GM12878 (cell line): ENCODE results near the gene RXFP4. TPM values are rescaled to one million over a fixed set of nuclear protein-coding genes. Genes with fewer than 3 reads are reported as not detected.
A peak's percentile ranks its signal among the peaks of the same experiment; 100 is the strongest.

Experiments
- ATAC-seq: fragments of 200-7000 bp; cut with Tn5 transposase; 3 replicates; pipeline ENCODE4 v1.9.1; 2020; ENCODE audit warnings: mild to moderate bottlenecking, moderate library complexity
- BruUV-seq: library from RNA; stranded (reverse); fragments of 400-500 nt; replicated peaks from 2 replicates; lab custom pipeline; 2021; lab: Mats Ljungman, UMichigan
- CTCF ChIA-PET: fragments of 300-600 bp; sonication (Branson Sonifier 250); formaldehyde crosslinking; extraction: SDS; loops from one replicate; lab custom pipeline; 2021; ENCODE audit warnings: inconsistent platforms; lab: Yijun Ruan, JAX
- POLR2A ChIA-PET: fragments of 350-600 bp; formaldehyde crosslinking; extraction: SDS; loops from one replicate; lab custom pipeline; 2021; ENCODE audit warnings: inconsistent platforms; lab: Charles Lee
- RAD21 ChIA-PET: fragments of 300-600 bp; sonication (Branson Sonifier 250); formaldehyde crosslinking; loops from one replicate; lab custom pipeline; 2023; ENCODE audit warnings: antibody characterized with exemption; ENCODE audit not compliant: unreplicated experiment; lab: Charles Lee
- SMC1A ChIA-PET: fragments of 300-600 bp; sonication (Branson Sonifier 250); formaldehyde crosslinking; loops from one replicate; lab custom pipeline; 2023; ENCODE audit not compliant: unreplicated experiment, uncharacterized antibody; lab: Charles Lee
- DNase-seq: peaks from one replicate; pipeline ENCODE4 v3.0.0-alpha.2; 2011; ENCODE audit warnings: low read depth, low spot score
- FAIRE-seq: peaks from 3 replicates; lab custom pipeline; 2011; peaks lifted over from hg19 to GRCh38; lab: Jason Lieb, UNC
- H2AFZ ChIP-seq: 2 replicates; pipeline ENCODE4 v1.6.0; 2011; ENCODE audit warnings: low read depth, low read length, control low read depth; ENCODE audit not compliant: control insufficient read depth
- H3K27ac ChIP-seq: 2 replicates; pipeline ENCODE4 v1.5.1; 2011; ENCODE audit warnings: control low read depth; ENCODE audit not compliant: control insufficient read depth, insufficient read depth
- H3K27me3 ChIP-seq, 2 experiments: replicated peaks in 1 of 2; 2 replicates each; pipeline versions ENCODE4 v1.6.0 to v1.6.1; 2011; ENCODE audit warnings: low read length in 1 of 2; ENCODE audit not compliant: control insufficient read depth in 2 of 2, insufficient read depth in 2 of 2
- H3K36me3 ChIP-seq, 2 experiments: 2 replicates each; pipeline ENCODE4 v1.5.1; 2011; ENCODE audit warnings: low read length in 1 of 2; ENCODE audit not compliant: control insufficient read depth in 2 of 2, insufficient read depth in 2 of 2
- H3K4me1 ChIP-seq: 2 replicates; pipeline ENCODE4 v1.6.1; 2011; ENCODE audit warnings: mild to moderate bottlenecking, low read length, moderate library complexity, mixed read lengths; ENCODE audit not compliant: control insufficient read depth, insufficient read depth
- H3K4me2 ChIP-seq: 2 replicates; pipeline ENCODE4 v1.6.0; 2011; ENCODE audit warnings: control low read depth; ENCODE audit not compliant: control insufficient read depth, insufficient read depth
- H3K4me3 ChIP-seq: fragments of 200-600 bp; sonication (generic); 2 replicates; pipeline ENCODE4 v1.5.1; 2016
- H3K79me2 ChIP-seq: 2 replicates; pipeline ENCODE4 v1.6.0; 2011; ENCODE audit warnings: low read length; ENCODE audit not compliant: control insufficient read depth, insufficient read depth
- H3K9ac ChIP-seq: 2 replicates; pipeline ENCODE4 v1.8.0; 2011; ENCODE audit warnings: low read length, control low read depth, mixed read lengths; ENCODE audit not compliant: control insufficient read depth, insufficient read depth
- H3K9me3 ChIP-seq: replicated peaks from 3 replicates; pipeline ENCODE4 v1.5.1; 2011; ENCODE audit warnings: mild to moderate bottlenecking, low read length; ENCODE audit not compliant: control insufficient read depth, insufficient read depth
- H4K20me1 ChIP-seq: 2 replicates; pipeline ENCODE4 v1.6.0; 2011; ENCODE audit not compliant: control insufficient read depth, insufficient read depth
- BCL11A ChIP-seq: IDR thresholded peaks from 2 replicates; pipeline ENCODE4 v1.6.1; 2011; ENCODE audit warnings: low read depth, low read length
- CBX5 ChIP-seq: sonication (generic); IDR thresholded peaks from 2 replicates; pipeline ENCODE4 v1.6.1; 2016; ENCODE audit warnings: low read depth, moderate library complexity, mild to moderate bottlenecking, inconsistent platforms
- CREB1 ChIP-seq: IDR thresholded peaks from 2 replicates; pipeline ENCODE4 v1.6.1; 2012; ENCODE audit warnings: low read depth, mild to moderate bottlenecking, inconsistent platforms
- ESRRA ChIP-seq: IDR thresholded peaks from 2 replicates; pipeline ENCODE4 v1.6.1; 2012; ENCODE audit warnings: mild to moderate bottlenecking, low read length, improper control_type of control experiment
- FOXM1 ChIP-seq: IDR thresholded peaks from 2 replicates; pipeline ENCODE4 v1.6.1; 2012; ENCODE audit warnings: low read depth, mild to moderate bottlenecking, inconsistent platforms, low read length, moderate library complexity
- NR2C2 ChIP-seq: IDR thresholded peaks from 2 replicates; pipeline ENCODE4 v1.6.1; 2011; ENCODE audit warnings: borderline replicate concordance, low read depth; ENCODE audit not compliant: control insufficient read depth, insufficient read length
- PAX5 ChIP-seq: IDR thresholded peaks from 2 replicates; pipeline ENCODE4 v1.6.1; 2011; ENCODE audit warnings: low read depth, low read length, borderline replicate concordance
- POU2F2 ChIP-seq: IDR thresholded peaks from 3 replicates; pipeline ENCODE4 v1.6.1; 2011; ENCODE audit warnings: low read depth, mild to moderate bottlenecking, low read length, borderline replicate concordance
- SKIL ChIP-seq: fragments of 450-650 bp; IDR thresholded peaks from 2 replicates; pipeline ENCODE4 v1.6.1; 2017; ENCODE audit warnings: mild to moderate bottlenecking, low read depth, inconsistent platforms; ENCODE audit not compliant: poor library complexity, severe bottlenecking
- SREBF1 ChIP-seq: IDR thresholded peaks from 2 replicates; pipeline ENCODE4 v1.6.1; 2012; ENCODE audit warnings: mild to moderate bottlenecking, low read length
- SREBF2 ChIP-seq: IDR thresholded peaks from 2 replicates; pipeline ENCODE4 v1.6.1; 2012; ENCODE audit warnings: mild to moderate bottlenecking, low read length
- STAT1 ChIP-seq: fragments of 450-650 bp; conservative IDR thresholded peaks from 2 replicates; pipeline ENCODE4 v1.6.1; 2014; ENCODE audit warnings: antibody characterized with exemption, mild to moderate bottlenecking
- TCF3 ChIP-seq: IDR thresholded peaks from 2 replicates; pipeline ENCODE4 v1.6.1; 2012; ENCODE audit warnings: low read depth, mild to moderate bottlenecking, low read length, borderline replicate concordance; ENCODE audit not compliant: insufficient read depth
- USF1 ChIP-seq: IDR thresholded peaks from 2 replicates; pipeline ENCODE4 v1.6.1; 2011; ENCODE audit warnings: borderline replicate concordance, low read depth, mild to moderate bottlenecking, moderate library complexity, mixed read lengths, low read length; ENCODE audit not compliant: insufficient read depth; ENCODE audit errors: extremely low read length
- WRNIP1 ChIP-seq: IDR thresholded peaks from 2 replicates; pipeline ENCODE4 v1.6.1; 2011; ENCODE audit warnings: low read depth, low read length, improper control_type of control experiment, borderline replicate concordance
- ZNF24 ChIP-seq: fragments of 450-650 bp; IDR thresholded peaks from 2 replicates; pipeline ENCODE4 v1.6.1; 2017; ENCODE audit warnings: antibody characterized with exemption, mild to moderate bottlenecking
- WGBS: methylation state at CpG from one replicate; pipeline ENCODE4 v1.1.6; 2016; ENCODE audit warnings: low lambda C conversion rate; ENCODE audit not compliant: insufficient replicate concordance, insufficient coverage; ENCODE audit errors: missing lambda C conversion rate; 5-methylcytosine and 5-hydroxymethylcytosine counted together
- in situ Hi-C: fragments of 300-500 bp; cut with MboI; formaldehyde crosslinking; loops from 9 replicates; pipeline ENCODE4 v1.14.3; 2018; ENCODE audit warnings: mixed read lengths
- intact Hi-C: fragments of 100-400 bp; cut with micrococcal nuclease; formaldehyde crosslinking; loops from one replicate; pipeline ENCODE4 v1.14.2; 2022; ENCODE audit not compliant: unreplicated experiment
- polyA plus RNA-seq, 11 experiments: library from polyadenylated mRNA; depleted of rRNA in 4 of 11; unstranded in 6 of 11; stranded (reverse) in 5 of 11; fragments of >200 nt; fragmentation: Nextera tagmentation in 4 of 11; fragmentation: Illumina TruSeq in 1 of 11; extraction: Ambion mirVana in 4 of 11; extraction: Trizol in 1 of 11; gene quantifications; 1 replicate in 1 of 11; 2 replicates in 10 of 11; pipeline versions ENCODE4 v1.2.1 to v1.2.3, GENCODE V29; 2011 to 2016; ENCODE audit warnings: inconsistent platforms in 2 of 11, missing spikeins in 2 of 11, low read depth in 1 of 11
- total RNA-seq, 4 experiments: library from RNA; depleted of rRNA in 3 of 4; stranded (reverse); fragments of >200 nt in 3 of 4; fragmentation: Illumina TruSeq in 1 of 4; extraction: Trizol in 1 of 4; gene quantifications; 2 replicates each; pipeline versions ENCODE4 v1.2.1 to v1.2.3, GENCODE V29; 2013 to 2021

RXFP4 gene
- total and polyA plus RNA-seq, 10 of the 15 experiments (the other 5 are each of a cell fraction or from before 2014, with no cell fraction given): 0.10 to 0.40 (median 0.39) TPM; not detected in 7

GRCh38 chr1:155932487-155932886 is 9.0 kb upstream of the RXFP4 start (continued):
- no peak for TF ChIP-seq SKIL
- TF ChIP-seq STAT1: no peak
- TF ChIP-seq FOXM1: no peak
- TF ChIP-seq POU2F2: no peak
- no peak for TF ChIP-seq ESRRA
- no peak for TF ChIP-seq NR2C2

GRCh38 chr1:155933591-155934096 is 7.8 kb upstream of the RXFP4 start:
- Histone ChIP-seq H3K79me2 (peaks cover 53% of the 10 kb centered on the region), H4K20me1 (peaks cover 5% of the 10 kb centered on the region; the same call in 1 of the 2 replicates), H3K27ac (peak overlapping the region; percentile 87), H3K27me3 (no peaks in the 10 kb centered on the region), H3K4me2 (peak overlapping the region; percentile 80), H3K4me1 (peaks cover 13% of the 10 kb centered on the region), H3K36me3 (peaks cover 2 to 19% of the 10 kb centered on the region in 2 experiments), H3K9ac (peak overlapping the region; percentile 89), H3K4me3 (peak overlapping the region; percentile 99), H2AFZ (no peak overlapping the region; the same call in 1 of the 2 replicates), H3K9me3 (no peaks in the 10 kb centered on the region)
- FAIRE-seq (no peak), ATAC-seq (peak; percentile 22), DNase-seq (no peak)
- intact Hi-C loops: loop anchor here (2.0 kb wide), 2 partner anchors 77 to 79 kb away; partner anchors contain the start of gene GON4L
- ChIA-PET CTCF (interaction anchor here (0.9 to 6.4 kb wide), 9 partner anchors 43 to 683 kb away, joined by 3 to 84 read pairs (median 5); partner anchors contain the start of gene SYT11), SMC1A (interaction anchor here (0.7 to 6.0 kb wide), 15 partner anchors 17 to 132 kb away, joined by 3 to 51 read pairs (median 5); partner anchors contain the start of genes GON4L, SSR2 and SYT11), RAD21 (interaction anchor here (0.6 to 6.4 kb wide), 10 partner anchors 9 to 193 kb away, joined by 3 to 49 read pairs (median 6); partner anchors contain the start of genes ARHGEF2 and SYT11), POLR2A (interaction anchor here (0.6 to 4.2 kb wide), 11 partner anchors 11 to 433 kb away, joined by 3 to 78 read pairs (median 8); partner anchors contain the start of genes ARHGEF2, GON4L, RIT1 and SYT11)
- in situ Hi-C loops: loop anchor here (5.0 kb wide), 1 partner anchor 134 kb away; no protein-coding TSS in a partner anchor
- WGBS: 3% methylated on average over 10 of the region's 10 CpGs
- no TSS peak for BruUV-seq
- no peak for TF ChIP-seq CREB1
- TF ChIP-seq ZNF24: no peak
- TF ChIP-seq SREBF1: no peak
- no peak for TF ChIP-seq USF1
- TF ChIP-seq CBX5: no peak
- no peak for TF ChIP-seq BCL11A
- no peak for TF ChIP-seq SREBF2
- 0 out of 2 replicates have a peak, but pooled peaks have one; percentile 79 for TF ChIP-seq WRNIP1
- TF ChIP-seq TCF3: no peak
- no peak for TF ChIP-seq PAX5
